Fibroblast of lung (primary cell): Measurements from ENCODE around the gene UCP3.

Source experiments
- EZH2 ChIP-seq: IDR thresholded peaks from 2 replicates; pipeline ENCODE4 v1.5.1; 2012; ENCODE audit warnings: low read length, control low read depth, mild to moderate bottlenecking; ENCODE audit errors: missing control alignments
- TF ChIP-seq, protein P1 (sequence below), 2 donors: IDR thresholded peaks in 1 of 2; conservative IDR thresholded peaks in 1 of 2; 1 replicate in 1 of 2; 2 replicates in 1 of 2; pipeline ENCODE4 v1.5.1; 2011 to 2012; ENCODE audit warnings: low read length in 2 of 2, control low read depth in 1 of 2, inconsistent platforms in 1 of 2, low read depth in 1 of 2, mild to moderate bottlenecking in 1 of 2

DNA sequence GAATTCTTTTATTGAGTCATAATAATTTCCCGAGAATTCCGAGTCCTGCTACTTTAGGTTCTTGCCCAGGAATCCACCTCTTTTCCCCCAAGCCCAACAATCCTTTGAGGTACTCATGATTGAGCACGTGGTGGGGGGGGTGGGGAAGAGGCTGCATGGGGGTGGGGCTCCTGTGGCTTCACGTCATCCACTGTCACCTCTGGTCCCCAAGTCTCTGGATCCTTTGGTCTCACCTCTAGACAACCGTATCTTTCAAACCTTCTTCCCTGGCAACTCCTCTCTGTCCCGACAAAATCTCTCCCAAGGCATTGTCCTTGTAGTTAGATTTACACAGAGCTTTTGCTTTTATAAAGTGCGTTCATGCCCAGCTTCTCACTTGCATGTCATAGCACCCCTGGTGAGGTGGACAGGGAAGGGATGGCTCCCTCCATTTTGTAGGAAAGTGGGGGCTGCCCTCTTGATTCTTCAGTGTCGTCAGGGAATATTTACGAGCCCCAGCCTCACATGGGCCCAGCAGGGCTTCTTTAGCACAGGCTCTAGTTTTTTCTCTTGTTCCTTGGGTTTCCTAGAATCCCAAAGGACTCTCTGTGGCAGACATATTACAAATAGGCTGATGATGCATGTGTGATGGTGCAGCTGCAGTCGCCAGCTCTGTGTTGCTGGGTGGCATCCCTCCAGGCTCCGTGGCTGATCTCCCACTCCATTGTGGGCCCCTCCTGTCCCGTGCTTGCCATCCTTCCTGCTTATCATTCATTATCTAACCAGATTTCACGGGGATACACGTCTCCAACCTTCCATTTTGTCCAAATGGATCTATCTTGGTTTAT lies 8.4 kb downstream of the UCP3 start:
- TF ChIP-seq, protein P1, sequence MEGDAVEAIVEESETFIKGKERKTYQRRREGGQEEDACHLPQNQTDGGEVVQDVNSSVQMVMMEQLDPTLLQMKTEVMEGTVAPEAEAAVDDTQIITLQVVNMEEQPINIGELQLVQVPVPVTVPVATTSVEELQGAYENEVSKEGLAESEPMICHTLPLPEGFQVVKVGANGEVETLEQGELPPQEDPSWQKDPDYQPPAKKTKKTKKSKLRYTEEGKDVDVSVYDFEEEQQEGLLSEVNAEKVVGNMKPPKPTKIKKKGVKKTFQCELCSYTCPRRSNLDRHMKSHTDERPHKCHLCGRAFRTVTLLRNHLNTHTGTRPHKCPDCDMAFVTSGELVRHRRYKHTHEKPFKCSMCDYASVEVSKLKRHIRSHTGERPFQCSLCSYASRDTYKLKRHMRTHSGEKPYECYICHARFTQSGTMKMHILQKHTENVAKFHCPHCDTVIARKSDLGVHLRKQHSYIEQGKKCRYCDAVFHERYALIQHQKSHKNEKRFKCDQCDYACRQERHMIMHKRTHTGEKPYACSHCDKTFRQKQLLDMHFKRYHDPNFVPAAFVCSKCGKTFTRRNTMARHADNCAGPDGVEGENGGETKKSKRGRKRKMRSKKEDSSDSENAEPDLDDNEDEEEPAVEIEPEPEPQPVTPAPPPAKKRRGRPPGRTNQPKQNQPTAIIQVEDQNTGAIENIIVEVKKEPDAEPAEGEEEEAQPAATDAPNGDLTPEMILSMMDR (conservative IDR thresholded peaks at IDR 0.05 in 1 of 2, IDR thresholded peaks at IDR 0.05 in 1 of 2; ENCODE audit: low read depth in 1 of 2, low read length in 2 of 2) = no peak
- TF ChIP-seq EZH2 = no peak
